Breast epithelium (tissue), 3 donors: ENCODE data around the gene LMX1B.

Experiments
- CTCF ChIP-seq, 3 donors: fragments of 450-650 bp; IDR thresholded peaks; one replicate each; pipeline ENCODE4 v1.5.1; 2016 to 2017; ENCODE audit warnings: antibody characterized with exemption in 3 of 3, mild to moderate bottlenecking in 3 of 3, moderate library complexity in 3 of 3
- POLR2A ChIP-seq: fragments of 450-650 bp; IDR thresholded peaks from one replicate; pipeline ENCODE4 v1.6.1; 2016; ENCODE audit warnings: antibody characterized with exemption, mild to moderate bottlenecking, moderate library complexity

DNA sequence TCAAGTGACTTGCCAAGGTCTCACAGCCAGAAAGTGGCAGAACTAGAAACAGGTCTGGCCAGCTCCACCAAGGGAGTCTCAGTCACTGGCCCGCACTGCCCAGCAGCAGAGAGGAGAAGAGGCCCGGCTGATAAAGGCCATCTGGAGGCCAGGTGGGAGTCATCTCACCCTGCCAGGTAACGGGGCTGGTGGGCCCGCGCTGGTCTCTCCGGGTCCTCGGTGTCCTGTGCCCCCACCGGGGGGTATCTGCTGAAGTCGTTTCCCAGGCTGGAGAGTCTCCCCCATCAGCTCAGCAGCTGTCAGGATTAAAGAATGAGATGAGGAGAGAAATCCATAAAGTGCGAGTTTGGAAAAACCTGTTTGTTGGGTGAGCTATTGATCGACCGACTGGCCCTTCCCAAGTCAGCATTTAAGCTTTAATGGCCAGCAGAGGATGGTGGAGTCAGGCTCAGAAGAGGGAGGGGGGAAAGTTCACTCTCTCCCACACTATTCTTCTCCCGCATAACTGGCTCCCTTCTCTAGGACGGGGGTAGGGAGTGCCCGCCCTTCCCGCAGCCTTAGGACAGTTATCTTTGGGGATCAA, 30.3 kb downstream of the LMX1B start:
- TF ChIP-seq CTCF (IDR thresholded peaks at IDR 0.05) (no peak), POLR2A (no peak)
